ENCODE measurements around the gene INPP4B. TPM values are rescaled to one million over a fixed set of nuclear protein-coding genes. Genes with fewer than 3 reads are reported as not detected.

The INPP4B gene
- total and polyA plus RNA-seq, 2 of the 4 experiments (the other 2 are of a cell fraction): 1.8 to 14.0 TPM

DNA sequence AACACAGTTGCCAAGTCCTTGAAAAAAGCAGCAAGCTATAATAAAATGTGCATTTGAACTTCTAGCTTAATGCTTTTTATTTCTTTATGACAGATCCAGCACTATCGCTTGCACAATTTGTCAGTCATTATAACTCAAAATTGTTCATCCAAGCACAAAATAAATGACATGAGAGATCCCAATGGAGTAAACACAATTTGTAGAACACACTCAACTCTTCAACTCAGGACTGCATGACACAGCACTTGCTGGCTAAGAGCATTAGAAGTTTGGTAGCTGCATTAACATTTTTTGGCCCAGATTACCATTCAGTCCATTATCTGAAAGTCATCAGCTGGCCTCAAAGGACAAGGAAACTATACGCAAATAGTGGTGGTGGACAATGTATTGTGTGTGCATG is 530.1 kb downstream of the INPP4B start:
- intact Hi-C loops (cut with micrococcal nuclease): no loop called here

More for the DNA sequence above, 530.1 kb downstream of the INPP4B start:
- no peak for DNase-seq
- peaks cover 3% of the 10 kb centered on the region; the same call in 1 of the 2 replicates for H3K9me1 ChIP-seq (ENCODE audit: insufficient read depth, low read length)
- TF ChIP-seq MAZ (IDR thresholded peaks at IDR 0.05; ENCODE audit: borderline replicate concordance, low read depth, low read length): no peak
- TF ChIP-seq SMC3 (IDR thresholded peaks at IDR 0.05; ENCODE audit: low read depth, low read length): no peak
- no peak for TF ChIP-seq CHD1 (IDR thresholded peaks at IDR 0.05; ENCODE audit: low read depth, low read length)
- no peak for TF ChIP-seq RCOR1 (IDR thresholded peaks at IDR 0.05; ENCODE audit: insufficient replicate concordance, low read length)
- TF ChIP-seq BHLHE40 (IDR thresholded peaks at IDR 0.05; ENCODE audit: low read depth, low read length): no peak
- TF ChIP-seq, protein P1, sequence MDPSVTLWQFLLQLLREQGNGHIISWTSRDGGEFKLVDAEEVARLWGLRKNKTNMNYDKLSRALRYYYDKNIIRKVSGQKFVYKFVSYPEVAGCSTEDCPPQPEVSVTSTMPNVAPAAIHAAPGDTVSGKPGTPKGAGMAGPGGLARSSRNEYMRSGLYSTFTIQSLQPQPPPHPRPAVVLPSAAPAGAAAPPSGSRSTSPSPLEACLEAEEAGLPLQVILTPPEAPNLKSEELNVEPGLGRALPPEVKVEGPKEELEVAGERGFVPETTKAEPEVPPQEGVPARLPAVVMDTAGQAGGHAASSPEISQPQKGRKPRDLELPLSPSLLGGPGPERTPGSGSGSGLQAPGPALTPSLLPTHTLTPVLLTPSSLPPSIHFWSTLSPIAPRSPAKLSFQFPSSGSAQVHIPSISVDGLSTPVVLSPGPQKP (IDR thresholded peaks at IDR 0.05; ENCODE audit: borderline replicate concordance, low read depth, low read length): no peak
- no peak for TF ChIP-seq CEBPB (IDR thresholded peaks at IDR 0.05; ENCODE audit: low read depth, low read length)
- TF ChIP-seq, protein P2, sequence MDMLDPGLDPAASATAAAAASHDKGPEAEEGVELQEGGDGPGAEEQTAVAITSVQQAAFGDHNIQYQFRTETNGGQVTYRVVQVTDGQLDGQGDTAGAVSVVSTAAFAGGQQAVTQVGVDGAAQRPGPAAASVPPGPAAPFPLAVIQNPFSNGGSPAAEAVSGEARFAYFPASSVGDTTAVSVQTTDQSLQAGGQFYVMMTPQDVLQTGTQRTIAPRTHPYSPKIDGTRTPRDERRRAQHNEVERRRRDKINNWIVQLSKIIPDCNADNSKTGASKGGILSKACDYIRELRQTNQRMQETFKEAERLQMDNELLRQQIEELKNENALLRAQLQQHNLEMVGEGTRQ (IDR thresholded peaks at IDR 0.05; ENCODE audit: low read depth, low read length): no peak
- TF ChIP-seq, protein P3, sequence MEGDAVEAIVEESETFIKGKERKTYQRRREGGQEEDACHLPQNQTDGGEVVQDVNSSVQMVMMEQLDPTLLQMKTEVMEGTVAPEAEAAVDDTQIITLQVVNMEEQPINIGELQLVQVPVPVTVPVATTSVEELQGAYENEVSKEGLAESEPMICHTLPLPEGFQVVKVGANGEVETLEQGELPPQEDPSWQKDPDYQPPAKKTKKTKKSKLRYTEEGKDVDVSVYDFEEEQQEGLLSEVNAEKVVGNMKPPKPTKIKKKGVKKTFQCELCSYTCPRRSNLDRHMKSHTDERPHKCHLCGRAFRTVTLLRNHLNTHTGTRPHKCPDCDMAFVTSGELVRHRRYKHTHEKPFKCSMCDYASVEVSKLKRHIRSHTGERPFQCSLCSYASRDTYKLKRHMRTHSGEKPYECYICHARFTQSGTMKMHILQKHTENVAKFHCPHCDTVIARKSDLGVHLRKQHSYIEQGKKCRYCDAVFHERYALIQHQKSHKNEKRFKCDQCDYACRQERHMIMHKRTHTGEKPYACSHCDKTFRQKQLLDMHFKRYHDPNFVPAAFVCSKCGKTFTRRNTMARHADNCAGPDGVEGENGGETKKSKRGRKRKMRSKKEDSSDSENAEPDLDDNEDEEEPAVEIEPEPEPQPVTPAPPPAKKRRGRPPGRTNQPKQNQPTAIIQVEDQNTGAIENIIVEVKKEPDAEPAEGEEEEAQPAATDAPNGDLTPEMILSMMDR (conservative IDR thresholded peaks at IDR 0.05; ENCODE audit: low read depth, low read length): no peak
- TF ChIP-seq RFX5 (IDR thresholded peaks at IDR 0.05; ENCODE audit: low read depth, low read length): no peak
- TF ChIP-seq FOS (IDR thresholded peaks at IDR 0.05; ENCODE audit: low read depth, low read length): no peak
- TF ChIP-seq RAD21 (IDR thresholded peaks at IDR 0.05; ENCODE audit: low read length): no peak
- TF ChIP-seq NFE2L2 (IDR thresholded peaks at IDR 0.05; ENCODE audit: low read depth, low read length): no peak
- TF ChIP-seq POLR2A (IDR thresholded peaks at IDR 0.05; ENCODE audit: low read depth, low read length): no peak
- H3K14ac ChIP-seq (replicated peaks; ENCODE audit: low read depth, low read length): no peak overlapping the region
- WGBS, 2 experiments (ENCODE audit: extremely low coverage in 2 of 2, insufficient read length in 1 of 2): no CpG with 5 or more reads among the region's 2 CpGs
- H4K20me1 ChIP-seq (ENCODE audit: insufficient read depth, low read length): no peaks in the 10 kb centered on the region
- no peak overlapping the region for H3K9ac ChIP-seq (ENCODE audit: low read depth, low read length)
- no peak overlapping the region for H3K18ac ChIP-seq (ENCODE audit: low read depth, low read length)
- no peak for ATAC-seq (ENCODE audit: low read depth)
- peaks cover 4% of the 10 kb centered on the region; the same call in 1 of the 2 replicates for H3K36me3 ChIP-seq (ENCODE audit: control insufficient read depth, insufficient read depth, low read length)
- in situ Hi-C loops (cut with MboI; ENCODE audit: low sequenced_read_pairs): no loop called here
- BruUV-seq (replicated peaks): no TSS peak
- no peak overlapping the region for H2AFZ ChIP-seq (replicated peaks; ENCODE audit: low read length, poor library complexity)
- H3K9me3 ChIP-seq (ENCODE audit: control insufficient read depth, insufficient read depth, low read length): no peaks in the 10 kb centered on the region
- H4K5ac ChIP-seq (ENCODE audit: low read depth, low read length): no peak overlapping the region
- no peaks in the 10 kb centered on the region for H3K4me1 ChIP-seq (ENCODE audit: control insufficient read depth, insufficient read depth, low read length)
- H2BK20ac ChIP-seq (ENCODE audit: low read depth, low read length): no peak overlapping the region
- H3K4me2 ChIP-seq (ENCODE audit: low read depth, low read length): no peak overlapping the region
- H2BK15ac ChIP-seq (ENCODE audit: low read depth, low read length): no peak overlapping the region
- no peaks in the 10 kb centered on the region for H3K27me3 ChIP-seq (ENCODE audit: control insufficient read depth, insufficient read depth, low read length)
- no peak overlapping the region for H3K23ac ChIP-seq (ENCODE audit: low read depth, low read length)
- no peak overlapping the region for H3K4me3 ChIP-seq (ENCODE audit: insufficient read depth, low read depth, low read length)
- CTCF ChIA-PET: interaction anchor here (1.1 kb wide), 1 partner anchor 9 kb away, joined by 3 read pairs; no protein-coding TSS in a partner anchor
- H2BK120ac ChIP-seq (ENCODE audit: low read depth, low read length): no peak overlapping the region
- H4K91ac ChIP-seq (ENCODE audit: insufficient read depth, low read depth, low read length): no peak overlapping the region
- no peak overlapping the region for H3K27ac ChIP-seq (ENCODE audit: insufficient read depth, low read length)
- H3K4ac ChIP-seq (ENCODE audit: low read depth, low read length): no peak overlapping the region
- no peak overlapping the region for H3K56ac ChIP-seq (ENCODE audit: extremely low read depth, insufficient read depth, low read length)
- no peak overlapping the region for H2AK5ac ChIP-seq (ENCODE audit: low read depth, low read length)
- dilution Hi-C loops (cut with HindIII; ENCODE audit: low sequenced_read_pairs, unreplicated experiment): no loop called here
- POLR2A ChIA-PET (ENCODE audit: unreplicated experiment): no interaction called here
- H3K79me1 ChIP-seq (ENCODE audit: low read depth in 1 of 2, low read length in 2 of 2): no peaks in the 10 kb centered on the region
- H2BK5ac ChIP-seq (ENCODE audit: low read depth, low read length, poor library complexity, severe bottlenecking): no peak overlapping the region
- no peak overlapping the region for H2AK9ac ChIP-seq (replicated peaks; ENCODE audit: low read depth, low read length, poor library complexity)
- H4K8ac ChIP-seq (ENCODE audit: low read depth in 2 of 2, low read length in 2 of 2): no peak overlapping the region
